SJSA1 (cell line): ENCODE measurements around the gene DUSP1. TPM values are rescaled to one million over a fixed set of nuclear protein-coding genes. Genes with fewer than 3 reads are reported as not detected.
"Not testable (repeated sequence)": the region's sequence is repeated elsewhere in the genome, so short reads cannot be mapped to it uniquely, and the experiment has no call there.

Experiments used
- DNase-seq, 2 experiments: peaks; one replicate each; pipeline ENCODE4 v3.0.0-alpha.2; 2015 to 2020; ENCODE audit warnings: low spot score in 2 of 2, low read depth in 1 of 2
- H3K27ac ChIP-seq: fragments of 250-450 bp; sonication (Bioruptor Pico); 2 replicates; pipeline ENCODE4 v1.5.1; 2020; ENCODE audit warnings: mild to moderate bottlenecking, moderate library complexity
- H3K27me3 ChIP-seq: fragments of 250-450 bp; sonication (Bioruptor Pico); replicated peaks from 2 replicates; pipeline ENCODE4 v1.5.1; 2020; ENCODE audit warnings: mild to moderate bottlenecking, moderate library complexity
- H3K36me3 ChIP-seq: fragments of 250-450 bp; sonication (Bioruptor Pico); 2 replicates; pipeline ENCODE4 v1.5.1; 2020; ENCODE audit warnings: mild to moderate bottlenecking
- H3K4me1 ChIP-seq: fragments of 250-450 bp; sonication (Bioruptor Pico); replicated peaks from 2 replicates; pipeline ENCODE4 v1.6.1; 2021; ENCODE audit warnings: mild to moderate bottlenecking
- H3K4me3 ChIP-seq: fragments of 250-450 bp; sonication (Bioruptor Pico); 2 replicates; pipeline ENCODE4 v1.5.1; 2020; ENCODE audit warnings: mild to moderate bottlenecking
- H3K9me3 ChIP-seq: fragments of 250-450 bp; sonication (Bioruptor Pico); replicated peaks from 2 replicates; pipeline ENCODE4 v1.5.1; 2020; ENCODE audit warnings: mild to moderate bottlenecking
- total RNA-seq: library from RNA; depleted of rRNA; stranded (reverse); fragments of >200 nt; shearing (Covaris generic); gene quantifications from 2 replicates; pipeline ENCODE4 v1.2.3, GENCODE V29; 2014

DUSP1 gene
- total RNA-seq, 1 experiment from 2014 or later: 475 TPM

GRCh38 chr5:172791726-172792445 lies 20.9 kb upstream of the DUSP1 start:
- Histone ChIP-seq H3K4me1 (peaks cover 78% of the 10 kb centered on the region), H3K9me3 (0 out of 2 replicates have a peak, but pooled peaks cover 5% of the 10 kb centered on the region), H3K36me3 (no peaks in the 10 kb centered on the region), H3K27ac (no peak overlapping the region), H3K4me3 (no peak overlapping the region), H3K27me3 (no peaks in the 10 kb centered on the region)
- DNase-seq: no peak

- H3K9me3 ChIP-seq: 0 out of 2 replicates have a peak, but pooled peaks cover 5% of the 10 kb centered on the region
- DNase-seq: no peak
- H3K27ac ChIP-seq: no peak overlapping the region
- H3K4me3 ChIP-seq: no peak overlapping the region
- H3K36me3 ChIP-seq: no peaks in the 10 kb centered on the region
- peaks cover 74% of the 10 kb centered on the region for H3K4me1 ChIP-seq
- H3K27me3 ChIP-seq: no peaks in the 10 kb centered on the region
Observed at GRCh38 chr5:172791286-172791685, 20.3 kb upstream of the DUSP1 start.

GRCh38 chr5:172790496-172790889 lies 19.5 kb upstream of the DUSP1 start:
- Histone ChIP-seq H3K9me3 (0 out of 2 replicates have a peak, but pooled peaks cover 5% of the 10 kb centered on the region), H3K27me3 (no peaks in the 10 kb centered on the region), H3K36me3 (no peaks in the 10 kb centered on the region), H3K4me3 (no peak overlapping the region), H3K27ac (no peak overlapping the region), H3K4me1 (peaks cover 67% of the 10 kb centered on the region)
- no peak for DNase-seq

- Histone ChIP-seq H3K36me3 (no peaks in the 10 kb centered on the region), H3K9me3 (0 out of 2 replicates have a peak, but pooled peaks cover 5% of the 10 kb centered on the region), H3K27ac (no peak overlapping the region), H3K4me1 (peaks cover 61% of the 10 kb centered on the region), H3K4me3 (no peak overlapping the region), H3K27me3 (no peaks in the 10 kb centered on the region)
- no peak for DNase-seq
Observed at GRCh38 chr5:172789687-172790495, 18.9 kb upstream of the DUSP1 start.

- Histone ChIP-seq H3K4me3 (no peak overlapping the region), H3K36me3 (no peaks in the 10 kb centered on the region), H3K9me3 (0 out of 2 replicates have a peak, but pooled peaks cover 5% of the 10 kb centered on the region), H3K4me1 (peaks cover 59% of the 10 kb centered on the region), H3K27ac (peak overlapping the region; percentile 47), H3K27me3 (no peaks in the 10 kb centered on the region)
- DNase-seq: no peak
Observed at GRCh38 chr5:172788771-172789686, 18.0 kb upstream of the DUSP1 start.

GRCh38 chr5:172787538-172787937 lies 16.5 kb upstream of the DUSP1 start:
- H3K4me3 ChIP-seq, H3K36me3 ChIP-seq, H3K27ac ChIP-seq, DNase-seq, H3K27me3 ChIP-seq, H3K9me3 ChIP-seq: not testable (repeated sequence)
- peaks cover 59% of the 10 kb centered on the region for H3K4me1 ChIP-seq

- Histone ChIP-seq H3K27ac (no peak overlapping the region), H3K4me3 (no peak overlapping the region), H3K4me1 (peaks cover 61% of the 10 kb centered on the region), H3K27me3 (no peaks in the 10 kb centered on the region), H3K9me3 (no peaks in the 10 kb centered on the region), H3K36me3 (no peaks in the 10 kb centered on the region)
- no peak for DNase-seq
Observed at GRCh38 chr5:172786736-172787462, 15.9 kb upstream of the DUSP1 start.

GRCh38 chr5:172785429-172786088 lies 14.6 kb upstream of the DUSP1 start:
- H3K4me1 ChIP-seq: peaks cover 68% of the 10 kb centered on the region
- no peaks in the 10 kb centered on the region for H3K36me3 ChIP-seq
- no peaks in the 10 kb centered on the region for H3K9me3 ChIP-seq
- no peak for DNase-seq
- no peak overlapping the region for H3K4me3 ChIP-seq
- H3K27me3 ChIP-seq: no peaks in the 10 kb centered on the region
- no peak overlapping the region for H3K27ac ChIP-seq

- DNase-seq: peak; percentile 71 to 82
- not testable (repeated sequence) for H3K36me3 ChIP-seq, H3K4me3 ChIP-seq, H3K27me3 ChIP-seq, H3K9me3 ChIP-seq
- peak overlapping the region; percentile 1 for H3K27ac ChIP-seq
- H3K4me1 ChIP-seq: peaks cover 62% of the 10 kb centered on the region
Observed at GRCh38 chr5:172784162-172784561, 13.2 kb upstream of the DUSP1 start.

- not testable (repeated sequence) for H3K36me3 ChIP-seq, H3K9me3 ChIP-seq
Observed at GRCh38 chr5:172783319-172783718, 12.3 kb upstream of the DUSP1 start.

GRCh38 chr5:172782169-172783039 lies 11.4 kb upstream of the DUSP1 start:
- DNase-seq: peak in 1 of 2 experiments; percentile 53
- Histone ChIP-seq H3K36me3 (no peaks in the 10 kb centered on the region), H3K27ac (peak overlapping the region; percentile 1; the same call in 1 of the 2 replicates), H3K4me3 (no peak overlapping the region), H3K9me3 (no peaks in the 10 kb centered on the region), H3K4me1 (peaks cover 65% of the 10 kb centered on the region), H3K27me3 (no peaks in the 10 kb centered on the region)

More at GRCh38 chr5:172783319-172783718, 12.3 kb upstream of the DUSP1 start:
- DNase-seq, H3K27me3 ChIP-seq, H3K4me3 ChIP-seq: not testable (repeated sequence)
- Histone ChIP-seq H3K4me1 (peaks cover 62% of the 10 kb centered on the region), H3K27ac (peak overlapping the region; percentile 1; the same call in 1 of the 2 replicates)
